Umbilical cord (tissue), 2 donors: ENCODE results near the gene PDLIM4. TPM values are rescaled to one million over a fixed set of nuclear protein-coding genes. Genes with fewer than 3 reads are reported as not detected.

Source experiments
- DNase-seq: peaks from one replicate; pipeline ENCODE4 v3.0.0-alpha.2; 2015; ENCODE audit warnings: low spot score
- total RNA-seq: library from RNA; depleted of rRNA; stranded (reverse); fragments of >200 nt; gene quantifications from one replicate; pipeline ENCODE4 v1.2.3, GENCODE V29; 2014; ENCODE audit warnings: low replicate concordance; ENCODE audit not compliant: insufficient read depth

The PDLIM4 gene
- total RNA-seq, 1 donor from 2014 or later: 47.9 TPM

- DNase-seq: peak; percentile 80
Observed at GRCh38 chr5:132227485-132228240, 29.8 kb upstream of the PDLIM4 start, which contains the start of gene P4HA2. Gene P4HA2, minus strand, starts transcription at chr5:132227853. Its CDS starts 9,227 bp downstream, at chr5:132218626.

GRCh38 chr5:132228241-132229035 lies 29.1 kb upstream of the PDLIM4 start:
- DNase-seq: no peak

DNA sequence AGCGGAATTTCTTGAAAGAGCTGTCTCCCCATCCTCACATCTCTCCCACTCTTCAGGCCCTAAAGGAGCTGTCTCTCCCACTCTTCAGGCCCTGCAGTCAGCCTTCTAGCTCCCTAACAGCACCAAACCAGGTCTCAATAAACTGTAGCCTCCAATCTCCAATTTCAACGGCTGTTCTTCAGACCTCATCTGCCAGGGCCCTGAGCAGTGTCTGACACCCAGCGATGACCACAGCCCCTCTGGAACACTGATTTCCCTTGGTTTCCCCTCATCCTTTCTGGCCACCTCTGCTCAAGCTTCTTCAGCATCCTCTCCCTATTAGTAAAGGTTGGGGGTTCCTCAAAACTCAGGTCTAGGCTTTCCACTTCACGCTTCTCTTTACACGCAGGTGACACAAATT lies 28.3 kb upstream of the PDLIM4 start:
- DNase-seq: no peak

DNA sequence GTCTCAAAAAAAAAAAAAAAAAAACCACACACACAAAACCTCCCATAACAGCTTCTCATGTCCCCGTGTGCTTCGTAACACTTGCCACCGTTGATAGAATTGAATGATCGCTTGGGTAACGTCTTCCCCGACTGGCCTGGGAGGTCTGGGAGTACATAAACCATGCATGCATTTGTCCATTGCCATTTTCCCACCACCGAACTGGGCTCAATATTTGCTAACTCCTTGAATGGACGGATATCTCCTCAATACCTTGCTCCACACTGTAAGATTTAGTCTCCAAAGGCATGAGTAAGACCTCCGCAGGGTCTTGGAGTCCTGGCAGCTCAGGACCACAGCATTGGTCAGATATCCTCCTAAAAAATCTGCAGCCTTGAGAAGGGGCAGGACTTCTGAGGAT lies 26.6 kb upstream of the PDLIM4 start:
- DNase-seq: no peak

- no peak for DNase-seq
Observed at GRCh38 chr5:132232465-132232864, 25.0 kb upstream of the PDLIM4 start.

- DNase-seq: no peak
Observed at GRCh38 chr5:132233081-132233480, 24.4 kb upstream of the PDLIM4 start.

DNA sequence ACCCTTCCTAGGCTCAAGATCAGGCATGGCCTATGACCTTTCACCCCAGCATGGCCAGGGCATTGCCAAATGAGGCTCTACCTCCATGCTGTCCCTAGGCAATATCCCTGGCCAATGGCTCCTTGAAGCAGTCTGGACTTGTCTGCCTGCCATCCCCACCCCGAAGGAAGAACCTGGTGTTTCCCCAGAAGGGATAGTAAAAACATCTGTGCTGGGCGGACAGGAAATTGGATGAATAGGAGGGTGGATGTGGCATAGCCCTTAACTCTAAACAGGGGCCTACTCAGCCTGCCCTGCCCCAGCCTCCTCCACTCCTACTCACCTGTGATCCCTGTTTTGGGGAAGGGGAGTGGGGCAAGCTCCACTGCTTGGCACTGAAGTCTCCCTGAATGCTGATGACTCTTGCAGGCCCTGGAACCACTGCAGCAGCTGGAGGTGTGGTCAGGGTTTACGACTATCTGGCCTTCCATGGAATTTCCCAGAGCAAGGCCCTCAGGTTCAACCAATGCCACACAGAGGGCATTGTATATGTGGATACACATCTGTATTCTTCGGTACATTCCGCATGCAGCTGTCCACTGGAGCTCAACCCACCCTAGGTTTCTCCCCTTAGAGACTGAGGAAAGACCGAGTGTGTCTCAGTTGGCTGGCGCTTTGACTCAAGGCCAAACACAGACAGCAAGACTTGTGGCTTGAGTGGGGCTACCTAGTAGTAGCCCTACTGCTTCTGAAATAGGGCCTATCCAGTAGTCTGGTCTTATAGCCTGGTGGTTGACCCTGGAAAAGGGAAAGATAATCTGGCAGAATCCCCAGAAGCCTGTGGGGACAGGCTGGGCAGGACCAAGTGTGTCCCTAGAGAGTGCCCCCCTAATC lies 23.4 kb upstream of the PDLIM4 start:
- DNase-seq: no peak

- DNase-seq: no peak
Observed at GRCh38 chr5:132234684-132235062, 22.8 kb upstream of the PDLIM4 start.

DNA sequence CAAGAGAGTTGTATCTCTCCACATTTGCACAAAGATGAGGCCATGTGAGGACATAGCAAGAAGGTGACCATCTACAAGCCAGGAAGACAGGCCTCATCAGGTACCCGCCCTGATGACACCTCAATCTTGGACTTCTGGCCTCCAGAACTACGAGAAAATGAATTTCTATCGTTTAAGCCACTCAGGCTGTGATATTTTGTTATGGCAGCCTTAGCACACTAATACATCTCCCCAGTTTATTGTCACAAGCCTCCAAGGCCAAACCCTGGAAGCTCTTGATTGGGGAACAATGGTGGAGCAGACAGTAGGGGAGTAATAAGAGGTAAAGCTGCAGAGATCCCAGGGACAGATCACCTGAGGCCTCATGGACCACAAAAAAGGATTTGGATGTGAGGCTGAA lies 22.2 kb upstream of the PDLIM4 start:
- no peak for DNase-seq

- no peak for DNase-seq
Observed at GRCh38 chr5:132237141-132237540, 20.4 kb upstream of the PDLIM4 start.

DNA sequence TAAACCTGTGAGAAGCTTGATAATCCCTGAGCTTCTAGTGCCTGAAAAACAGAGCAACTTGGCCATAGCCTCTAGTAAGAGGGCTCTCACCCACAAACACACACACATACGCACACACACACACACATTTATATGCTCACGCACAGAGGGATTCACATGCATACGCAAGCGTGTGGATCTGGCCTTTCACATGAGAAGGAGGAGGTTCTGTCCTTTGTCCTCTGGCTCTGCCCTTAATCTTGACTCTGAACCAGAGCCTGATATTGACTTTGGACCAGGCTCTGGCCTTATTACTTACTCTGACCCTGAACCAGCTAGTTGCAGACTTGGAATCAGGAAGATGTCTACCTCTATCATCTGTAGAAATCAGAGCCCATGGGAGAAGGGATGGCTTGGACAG lies 19.8 kb upstream of the PDLIM4 start:
- no peak for DNase-seq

- DNase-seq: peak; percentile 75
Observed at GRCh38 chr5:132238169-132238744, 19.2 kb upstream of the PDLIM4 start.

DNA sequence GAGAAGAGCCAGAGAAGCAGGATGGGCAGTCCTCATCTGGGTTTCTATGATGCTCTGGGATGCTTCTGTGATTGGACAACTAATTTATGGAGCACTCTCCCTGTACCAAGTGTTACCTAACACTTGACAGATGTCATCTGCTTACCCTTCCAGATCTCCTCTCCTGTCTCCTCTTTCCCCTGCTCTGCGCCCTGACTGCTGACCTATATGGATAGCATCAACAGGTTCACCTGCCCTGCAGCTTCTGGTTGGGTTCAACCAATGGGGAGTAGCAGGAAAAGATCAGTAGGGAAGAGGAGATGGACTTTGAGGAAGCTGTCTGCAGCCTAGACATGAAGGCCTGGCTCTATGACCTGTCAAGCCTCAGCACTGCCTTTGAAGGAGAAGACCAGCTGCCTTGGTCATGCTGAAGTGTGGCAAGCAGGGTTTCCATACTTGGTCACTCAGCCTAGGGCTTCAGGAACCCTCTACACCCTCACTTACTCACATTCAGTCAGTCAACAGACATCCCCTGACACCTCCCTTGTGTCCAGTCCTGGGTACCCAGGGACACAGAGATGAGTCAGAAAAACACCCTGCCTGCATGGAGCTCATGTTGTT lies 18.5 kb upstream of the PDLIM4 start:
- DNase-seq: no peak

DNA sequence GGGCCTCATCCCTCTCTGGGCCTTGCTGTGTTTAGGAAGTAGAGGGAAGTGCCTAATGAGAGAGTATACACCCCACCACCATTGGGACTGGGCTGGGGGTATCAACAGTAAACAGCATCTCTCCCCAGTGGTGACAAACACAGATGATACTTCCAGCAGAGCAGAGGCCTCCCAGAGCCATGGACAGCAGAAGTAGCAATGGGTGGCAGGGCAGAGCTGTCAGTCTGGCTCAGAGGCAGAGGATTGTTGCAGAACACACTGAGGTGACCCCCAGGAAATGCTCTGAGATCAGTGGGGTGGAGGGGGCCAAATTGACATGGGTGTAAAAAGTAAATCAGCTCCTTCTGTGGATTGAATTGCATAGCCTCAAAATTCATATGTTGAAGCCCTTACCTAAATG lies 17.7 kb upstream of the PDLIM4 start:
- no peak for DNase-seq

DNA sequence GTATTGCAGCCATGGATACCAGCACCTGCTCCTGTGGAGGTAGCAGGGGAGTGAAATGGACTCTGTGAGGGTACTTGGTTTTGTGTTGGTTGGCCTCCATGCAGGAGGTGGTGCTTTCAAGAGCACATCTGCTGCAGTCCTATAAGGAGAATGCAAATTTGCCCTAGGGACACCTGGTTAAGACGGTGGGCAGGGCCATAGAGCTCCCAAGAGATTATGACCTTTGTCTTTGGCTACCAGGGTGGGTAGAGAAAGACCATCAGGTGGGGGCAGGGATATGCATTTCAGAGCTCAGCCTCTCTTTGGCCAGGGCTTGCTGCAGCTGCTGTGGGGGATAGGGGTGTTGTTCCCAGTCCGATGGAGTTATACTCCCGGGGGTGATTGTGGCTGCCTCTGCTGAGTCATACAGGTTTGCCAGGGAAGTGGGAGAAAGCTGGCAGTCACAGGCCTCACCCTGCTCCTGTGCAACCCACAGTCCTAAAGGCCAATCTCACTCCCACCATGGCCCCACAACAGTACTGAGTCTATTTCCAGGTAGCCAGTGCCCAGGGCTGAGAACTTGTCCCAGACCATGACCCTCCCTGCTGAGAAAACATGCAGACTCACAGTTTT lies 14.0 kb upstream of the PDLIM4 start:
- no peak for DNase-seq

DNA sequence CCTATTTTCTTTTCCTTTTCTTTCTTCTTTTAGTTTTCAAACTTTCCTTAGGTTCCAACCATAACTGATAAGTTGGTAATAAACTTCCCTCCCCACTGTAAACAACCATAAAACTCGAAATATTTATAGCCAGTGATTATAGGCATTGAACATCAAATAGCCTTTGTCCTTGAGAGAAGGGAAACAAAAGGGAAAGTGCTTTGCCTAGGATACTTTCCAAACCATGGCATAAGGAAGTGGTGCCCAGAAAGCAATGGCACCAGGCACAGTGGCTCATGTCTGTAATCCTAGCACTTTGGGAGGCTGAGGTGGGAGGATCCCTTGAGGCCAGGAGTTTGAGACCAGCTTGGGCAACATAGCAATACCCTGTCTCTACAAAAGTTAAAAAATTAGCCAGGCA lies 11.9 kb upstream of the PDLIM4 start:
- DNase-seq: no peak

GRCh38 chr5:132246806-132247205 lies 10.7 kb upstream of the PDLIM4 start:
- no peak for DNase-seq

DNA sequence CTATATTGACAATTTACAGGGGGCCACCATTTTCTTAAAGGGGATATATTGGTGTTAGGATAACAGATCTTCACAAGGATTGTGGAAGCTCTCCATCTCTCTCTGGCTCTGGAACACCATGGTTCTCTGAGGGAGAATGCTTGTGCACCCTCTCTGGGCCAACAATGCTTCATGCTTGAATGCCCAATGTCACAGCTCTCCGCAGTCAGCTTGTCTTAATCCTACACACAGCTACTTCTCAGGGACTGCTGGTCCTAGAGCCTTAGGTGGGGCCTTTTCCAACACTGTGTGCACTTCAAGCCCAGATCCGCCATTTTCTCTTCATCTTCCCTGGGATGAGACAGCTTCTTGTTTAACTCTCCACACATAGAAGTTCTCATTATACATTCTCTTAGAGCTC lies 6.9 kb upstream of the PDLIM4 start:
- no peak for DNase-seq

DNA sequence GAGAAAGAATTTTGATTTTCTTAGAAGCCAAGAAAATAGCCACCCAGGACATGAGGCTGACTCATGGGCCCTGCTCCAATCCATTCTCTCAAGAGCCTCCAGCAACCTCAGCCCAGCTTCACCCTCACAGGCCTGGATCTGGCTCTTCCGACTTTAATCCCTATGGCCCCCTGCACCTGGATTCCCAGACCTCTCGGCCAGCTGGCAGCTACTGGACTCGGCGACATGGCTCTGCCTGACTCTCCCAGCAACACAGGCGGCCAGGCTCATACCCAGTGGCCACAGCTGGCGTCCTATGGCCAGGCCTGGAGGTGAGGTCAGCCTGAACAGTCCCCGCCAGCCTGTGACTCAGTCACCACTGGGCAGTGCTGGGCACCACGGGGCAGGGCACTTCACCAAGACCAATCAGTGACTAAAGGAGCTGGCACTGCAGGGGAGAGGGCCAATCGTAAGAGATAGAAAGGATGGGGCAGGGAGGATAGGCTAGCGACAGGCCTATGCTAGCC lies 6.2 kb upstream of the PDLIM4 start:
- DNase-seq: no peak

DNA sequence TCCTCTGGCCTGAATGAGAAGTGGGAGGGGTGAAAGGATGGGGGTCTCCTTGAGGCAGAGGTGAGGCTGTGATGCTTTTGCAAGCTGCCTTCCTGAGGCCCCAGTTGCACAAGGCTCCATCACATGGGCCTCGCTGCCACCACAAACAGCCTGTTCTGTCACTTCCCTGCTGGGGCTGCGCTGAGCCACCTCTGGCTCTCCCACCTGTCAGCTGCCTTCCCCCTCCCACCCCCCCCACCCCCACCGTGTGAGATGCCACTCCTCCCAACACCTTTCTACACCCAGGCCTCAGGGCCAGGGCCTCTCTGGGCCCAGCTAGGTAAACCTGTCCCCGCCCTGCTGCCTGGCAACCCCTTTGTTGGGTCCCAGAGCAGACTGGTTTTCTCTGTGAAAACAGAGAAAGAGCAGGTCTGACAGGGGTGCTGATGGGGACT lies 4.5 kb upstream of the PDLIM4 start:
- peak; percentile 69 for DNase-seq
